DMS79 treated with DMSO at 0.1 percent for 48 hours (cell line): Measurements from ENCODE around the gene TBRG4.
A peak's percentile ranks its signal among the peaks of the same experiment; 100 is the strongest.

ENCODE experiments used
- DNase-seq: peaks from one replicate; lab custom pipeline; 2025; lab: John Stamatoyannopoulos, UW

TBRG4 gene

GRCh38 chr7:45074528-45075354 lies 36.8 kb downstream of the TBRG4 start:
- no peak for DNase-seq

- DNase-seq, result peak; percentile 95
Observed at GRCh38 chr7:45073786-45074527, 37.5 kb downstream of the TBRG4 start.

- DNase-seq, result peak; percentile 81
Observed at GRCh38 chr7:45073031-45073785, 38.3 kb downstream of the TBRG4 start.

- DNase-seq, result no peak
Observed at GRCh38 chr7:45072131-45073030, 39.1 kb downstream of the TBRG4 start.

GRCh38 chr7:45071528-45071927 lies 40.0 kb downstream of the TBRG4 start:
- DNase-seq, result no peak

GRCh38 chr7:45070254-45070642 lies 41.2 kb downstream of the TBRG4 start:
- no peak for DNase-seq

- no peak for DNase-seq
Observed at GRCh38 chr7:45069444-45070253, 41.8 kb downstream of the TBRG4 start.

DNA sequence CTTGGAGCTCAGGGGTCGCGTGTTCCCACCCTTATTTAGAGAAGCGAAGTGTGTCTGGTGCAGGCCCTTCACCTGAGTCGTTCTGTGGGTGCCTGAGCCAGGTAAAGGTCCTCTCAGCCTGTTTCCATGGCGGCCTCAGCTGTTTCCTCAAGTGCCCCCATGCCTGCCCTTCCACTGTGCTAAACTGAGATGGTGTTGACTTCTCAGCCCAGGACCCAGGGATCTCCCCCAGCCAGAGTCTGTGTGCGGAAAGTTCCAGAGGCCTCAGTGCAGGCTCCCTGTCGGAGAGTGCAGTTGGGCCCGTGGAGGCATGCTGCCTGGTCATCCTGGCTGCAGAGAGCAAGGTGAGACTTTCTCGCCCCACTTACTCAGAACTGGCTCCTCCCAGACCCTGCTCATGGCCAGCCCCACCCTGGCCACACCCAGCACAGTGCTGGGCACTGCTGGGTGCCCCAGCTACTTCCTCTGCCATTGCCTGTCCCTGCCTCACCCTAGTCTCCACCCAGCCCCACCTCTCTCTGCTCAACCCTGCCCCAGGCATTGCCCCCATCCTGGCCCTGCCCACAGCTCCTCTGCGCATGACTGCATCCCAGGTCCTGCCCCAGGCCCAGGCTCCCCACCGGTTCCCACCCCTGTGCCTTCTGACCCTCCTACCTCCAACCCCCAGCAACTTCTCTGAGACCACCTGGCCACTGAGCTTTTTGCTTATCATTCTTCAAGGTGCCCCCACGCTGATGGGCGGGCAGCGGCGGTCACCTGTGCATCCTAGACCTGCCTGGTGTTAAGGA lies 43.1 kb downstream of the TBRG4 start:
- no peak for DNase-seq

GRCh38 chr7:45067582-45067981 lies 43.9 kb downstream of the TBRG4 start:
- no peak for DNase-seq

DNA sequence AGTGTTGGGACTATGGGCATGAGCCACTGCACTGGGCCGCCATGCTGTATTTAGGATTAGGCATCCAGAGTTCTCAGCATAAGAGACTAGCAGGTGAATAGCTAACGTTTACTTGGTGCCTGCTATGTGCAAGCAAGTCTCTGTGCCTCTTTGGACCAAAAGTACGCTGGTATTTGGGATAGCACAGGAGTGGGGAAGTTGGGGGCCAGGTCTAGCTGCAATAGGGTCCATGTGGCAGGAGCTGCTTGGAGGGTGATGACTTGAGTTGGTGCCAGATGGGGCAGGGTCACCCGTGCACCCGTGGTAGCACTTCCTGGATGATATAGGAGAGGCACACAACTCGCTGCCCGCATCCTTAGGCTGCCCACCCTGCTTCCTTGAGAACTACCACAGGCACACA lies 45.1 kb downstream of the TBRG4 start:
- no peak for DNase-seq

- DNase-seq, result no peak
Observed at GRCh38 chr7:45065031-45065995, 46.2 kb downstream of the TBRG4 start.

GRCh38 chr7:45064047-45064725 lies 47.3 kb downstream of the TBRG4 start:
- DNase-seq, result no peak

- no peak for DNase-seq
Observed at GRCh38 chr7:45061806-45062425, 49.6 kb downstream of the TBRG4 start.

GRCh38 chr7:45061352-45061751 lies 50.1 kb downstream of the TBRG4 start:
- DNase-seq, result no peak

- DNase-seq, result no peak
Observed at GRCh38 chr7:45060295-45060694, 51.2 kb downstream of the TBRG4 start.

GRCh38 chr7:45057878-45058277 lies 53.6 kb downstream of the TBRG4 start:
- no peak for DNase-seq

GRCh38 chr7:45055594-45056219 lies 55.8 kb downstream of the TBRG4 start:
- DNase-seq, result no peak
